Lung (tissue), 12 donors: ENCODE results near the gene TTC7B. TPM values are rescaled to one million over a fixed set of nuclear protein-coding genes. Genes with fewer than 3 reads are reported as not detected.
A peak's percentile ranks its signal among the peaks of the same experiment; 100 is the strongest.

Experiments
- ATAC-seq: fragments of 200-7000 bp; cut with Tn5 transposase; one replicate; pipeline ENCODE4 v1.9.1; 2020; ENCODE audit warnings: moderate number of reproducible peaks; ENCODE audit not compliant: insufficient read depth, low FRiP score
- DNase-seq, 3 donors: peaks; one replicate each; pipeline ENCODE4 v3.0.0-alpha.2; 2013 to 2017
- H3K27ac ChIP-seq, 2 donors: one replicate each; pipeline ENCODE4 v1.5.1; 2013; ENCODE audit warnings: mild to moderate bottlenecking in 2 of 2, moderate library complexity in 2 of 2, control low read depth in 1 of 2, inconsistent platforms in 1 of 2, low read depth in 1 of 2, low read length in 1 of 2
- H3K27me3 ChIP-seq, 3 donors: one replicate each; pipeline ENCODE4 v1.5.1; 2013; ENCODE audit warnings: low read length in 2 of 3; ENCODE audit not compliant: control insufficient read depth in 3 of 3, insufficient read depth in 3 of 3
- H3K36me3 ChIP-seq, 4 donors: one replicate each; pipeline ENCODE4 v1.5.1; 2013; ENCODE audit warnings: low read length in 4 of 4, mild to moderate bottlenecking in 1 of 4, moderate library complexity in 1 of 4; ENCODE audit not compliant: control insufficient read depth in 4 of 4, insufficient read depth in 4 of 4
- H3K4me1 ChIP-seq, 5 donors: one replicate each; pipeline ENCODE4 v1.5.1; 2013; ENCODE audit warnings: low read length in 5 of 5, mild to moderate bottlenecking in 2 of 5, moderate library complexity in 1 of 5; ENCODE audit not compliant: control insufficient read depth in 5 of 5, insufficient read depth in 5 of 5
- H3K4me3 ChIP-seq: one replicate; pipeline ENCODE4 v1.5.1; 2013; ENCODE audit warnings: mild to moderate bottlenecking, control low read depth, moderate library complexity
- H3K9ac ChIP-seq, 2 donors: one replicate each; pipeline ENCODE4 v1.5.1; 2013; ENCODE audit warnings: low read length in 2 of 2, control low read depth in 1 of 2; ENCODE audit not compliant: insufficient read depth in 1 of 2
- H3K9me3 ChIP-seq, 4 donors: one replicate each; pipeline ENCODE4 v1.5.1; 2013; ENCODE audit warnings: low read length in 3 of 4, mild to moderate bottlenecking in 1 of 4, moderate library complexity in 1 of 4; ENCODE audit not compliant: control insufficient read depth in 4 of 4, insufficient read depth in 3 of 4
- CTCF ChIP-seq: IDR thresholded peaks from 2 replicates; pipeline ENCODE4 v1.5.1; 2012; ENCODE audit warnings: mild to moderate bottlenecking; ENCODE audit errors: control extremely low read depth, extremely low read depth
- WGBS, 2 donors: extraction: QIAGEN DNeasy Blood & Tissue Kit; methylation state at CpG; one replicate each; pipeline ENCODE4 v1.1.7; 2013; 5-methylcytosine and 5-hydroxymethylcytosine counted together
- polyA plus RNA-seq, 2 donors: library from polyadenylated mRNA; stranded (reverse); fragments of 200-250 nt; gene quantifications; one replicate each; pipeline ENCODE4 v1.2.1, GENCODE V29; 2013
- total RNA-seq, 2 donors: library from RNA; depleted of rRNA in 1 of 2; stranded (reverse); fragments of >200 nt in 1 of 2; gene quantifications; one replicate each; pipeline ENCODE4 v1.2.1, GENCODE V29; 2014 to 2021
- donor health status: control.
- donor health status: control.
- donor health status: Bipolar disorder and iron deficiency.
- donor health status: healthy.
- donor health status: DM: yes; HTN: yes; CAD: no.

Gene TTC7B
- total and polyA plus RNA-seq, 4 donors, result 11.0 to 39.6 (median 23.0) TPM

- Histone ChIP-seq H3K9ac (no peak overlapping the region), H3K4me3 (no peak overlapping the region), H3K4me1 (peaks cover 0 to 7% (median 3%) of the 10 kb centered on the region in 5 donors), H3K9me3 (no peaks in the 10 kb centered on the region), H3K36me3 (no peaks in the 10 kb centered on the region), H3K27ac (no peak overlapping the region), H3K27me3 (no peaks in the 10 kb centered on the region)
- WGBS, 2 donors, result 67 to 77% methylated on average over 7 of the region's 7 CpGs
- DNase-seq (no peak), ATAC-seq (no peak)
- no peak for TF ChIP-seq CTCF
Measured at GRCh38 chr14:90836692-90837063, 20.4 kb upstream of the TTC7B start.

- Histone ChIP-seq H3K27ac (no peak overlapping the region), H3K9me3 (no peaks in the 10 kb centered on the region), H3K36me3 (no peaks in the 10 kb centered on the region), H3K4me3 (no peak overlapping the region), H3K27me3 (no peaks in the 10 kb centered on the region), H3K9ac (no peak overlapping the region), H3K4me1 (peaks cover 0 to 9% (median 4%) of the 10 kb centered on the region in 5 donors)
- WGBS, 2 donors, result 92% methylated on average over 10 of the region's 10 CpGs
- ATAC-seq (no peak), DNase-seq (peak in 2 of 3 donors; percentile 17)
- TF ChIP-seq CTCF, result no peak
Measured at GRCh38 chr14:90831821-90832220, 15.6 kb upstream of the TTC7B start.

- no peak overlapping the region for H3K9ac ChIP-seq
- H3K9me3 ChIP-seq, result no peaks in the 10 kb centered on the region
- ATAC-seq, result no peak
- no peak for TF ChIP-seq CTCF
- no peak overlapping the region for H3K27ac ChIP-seq
- no peak overlapping the region for H3K4me3 ChIP-seq
- 93 to 94% methylated on average over 19 to 26 of the region's 26 CpGs for WGBS, 2 donors
- DNase-seq, result no peak
- no peaks in the 10 kb centered on the region for H3K36me3 ChIP-seq
- peaks cover 0 to 9% (median 4%) of the 10 kb centered on the region in 5 donors for H3K4me1 ChIP-seq
- no peaks in the 10 kb centered on the region for H3K27me3 ChIP-seq
Measured at GRCh38 chr14:90830931-90831701, 14.9 kb upstream of the TTC7B start.
